K562 (cell line): ENCODE measurements around the gene SLC4A11.

Experiments
- KDM1A ChIP-seq, 2 experiments: fragments of 450-650 bp; IDR thresholded peaks; 2 replicates each; pipeline ENCODE4 v1.6.1; 2016; ENCODE audit warnings: mild to moderate bottlenecking in 2 of 2
- MEIS2 ChIP-seq: fragments of 450-650 bp; IDR thresholded peaks from 2 replicates; pipeline ENCODE4 v1.6.1; 2014; ENCODE audit warnings: mild to moderate bottlenecking; ENCODE audit not compliant: partially characterized antibody
- ZNF274 ChIP-seq: IDR thresholded peaks from 2 replicates; pipeline ENCODE4 v1.6.1; 2011; ENCODE audit warnings: low read depth, mild to moderate bottlenecking, low read length, moderate library complexity, borderline replicate concordance
- ZNF707 ChIP-seq: fragments of 250-450 bp; sonication (Bioruptor Pico); conservative IDR thresholded peaks from 2 replicates; pipeline ENCODE4 v1.8.0; 2022; ENCODE audit warnings: inconsistent platforms, mild to moderate bottlenecking, moderate library complexity

DNA sequence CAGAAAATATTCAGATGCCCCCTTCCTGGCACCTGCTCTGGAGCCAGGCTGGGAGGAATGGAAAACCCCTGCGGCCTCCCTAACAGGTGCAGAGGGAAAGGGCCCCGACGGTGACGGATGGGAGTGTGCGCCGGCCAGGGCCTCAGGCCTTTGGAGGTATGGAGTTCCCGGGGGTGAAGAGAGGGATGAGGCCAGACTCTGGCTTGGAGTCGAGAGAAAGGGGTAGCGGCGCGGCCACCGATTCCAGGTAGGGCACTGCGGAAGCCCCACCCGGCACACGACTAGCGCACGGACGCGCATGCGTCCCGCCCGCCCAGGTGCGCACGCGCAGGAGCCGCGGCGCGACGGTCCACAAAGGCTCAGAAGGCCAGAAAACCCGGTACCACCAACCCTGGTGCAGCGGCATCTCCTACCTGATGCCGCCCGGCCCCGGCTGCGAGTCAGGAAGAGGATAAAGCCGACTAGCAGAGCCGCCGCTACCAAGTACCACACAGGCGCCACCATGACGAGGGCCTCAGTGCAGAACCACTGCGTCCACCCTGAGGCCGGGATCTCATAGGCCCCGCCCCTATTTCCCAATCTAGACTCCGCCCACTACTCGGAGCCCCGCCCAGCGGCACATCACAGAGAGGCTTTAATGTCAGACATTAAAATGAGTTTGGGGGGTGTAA lies 34.7 kb downstream of the SLC4A11 start, which contains the start of gene DDRGK1:
- TF ChIP-seq ZNF274 (no peak), MEIS2 (peak; percentile 97), ZNF707 (CRISPR knock-in tag) (no peak), KDM1A (IDR thresholded peaks at IDR 0.05) (no peak)
